Endothelial cell of umbilical vein (primary cell): ENCODE data around the gene C19orf33. TPM values are rescaled to one million over a fixed set of nuclear protein-coding genes. Genes with fewer than 3 reads are reported as not detected.

Experiments
- BruUV-seq: library from RNA; stranded (reverse); fragments of 400-500 nt; replicated peaks from 2 replicates; lab custom pipeline; 2021; lab: Mats Ljungman, UMichigan
- CTCF ChIA-PET: fragments of 300-600, 350-600 bp; sonication (Branson Sonifier 250); formaldehyde crosslinking; loops from one replicate; lab custom pipeline; 2021; ENCODE audit warnings: antibody characterized with exemption, inconsistent platforms; lab: Charles Lee
- POLR2A ChIA-PET: fragments of 300-600, 350-600 bp; sonication (Branson Sonifier 250); formaldehyde crosslinking; loops from one replicate; lab custom pipeline; 2021; ENCODE audit warnings: antibody characterized with exemption, inconsistent platforms; lab: Charles Lee
- DNase-seq: peaks from one replicate; pipeline ENCODE4 v3.0.0-alpha.2; 2011; ENCODE audit warnings: low read depth, low spot score
- FAIRE-seq: peaks from 2 replicates; lab custom pipeline; 2011; peaks lifted over from hg19 to GRCh38; lab: Jason Lieb, UNC
- H2AFZ ChIP-seq: 2 replicates; pipeline ENCODE4 v1.6.0; 2012; ENCODE audit warnings: low read depth, low read length, control low read depth, inconsistent platforms
- H3K27ac ChIP-seq: 2 replicates; pipeline ENCODE4 v1.5.1; 2011; ENCODE audit warnings: low read depth, mild to moderate bottlenecking, control low read depth, low read length, moderate library complexity; ENCODE audit not compliant: insufficient read depth
- H3K27me3 ChIP-seq, 2 experiments: 2 replicates each; pipeline versions ENCODE4 v1.6.0 to v1.6.1; 2011; ENCODE audit warnings: low read length in 2 of 2, mixed read lengths in 1 of 2; ENCODE audit not compliant: control insufficient read depth in 2 of 2, insufficient read depth in 2 of 2
- H3K36me3 ChIP-seq, 2 experiments: 2 replicates in 1 of 2; 3 replicates in 1 of 2; pipeline ENCODE4 v1.5.1; 2011; ENCODE audit warnings: low read length in 2 of 2, mild to moderate bottlenecking in 1 of 2, moderate library complexity in 1 of 2; ENCODE audit not compliant: control insufficient read depth in 2 of 2, insufficient read depth in 2 of 2; ENCODE audit errors: extremely low read depth in 1 of 2
- H3K4me1 ChIP-seq: 3 replicates; pipeline ENCODE4 v1.5.1; 2011; ENCODE audit warnings: mild to moderate bottlenecking, low read length; ENCODE audit not compliant: control insufficient read depth, insufficient read depth; ENCODE audit errors: extremely low read depth
- H3K4me2 ChIP-seq: 2 replicates; pipeline ENCODE4 v1.6.1; 2011; ENCODE audit warnings: low read length, control low read depth, mixed read lengths; ENCODE audit not compliant: insufficient read depth
- H3K4me3 ChIP-seq, 3 experiments: fragments of 200-600 bp in 1 of 3; sonication (generic), shearing (Covaris generic) in 1 of 3; replicated peaks in 1 of 3; 2 replicates each; pipeline ENCODE4 v1.5.1; 2011 to 2016; ENCODE audit warnings: control low read depth in 3 of 3, low read length in 3 of 3, mild to moderate bottlenecking in 2 of 3, inconsistent platforms in 1 of 3, low read depth in 1 of 3, moderate library complexity in 1 of 3; ENCODE audit not compliant: insufficient read depth in 1 of 3
- H3K79me2 ChIP-seq: 2 replicates; pipeline ENCODE4 v1.6.0; 2012; ENCODE audit warnings: low read length, inconsistent platforms; ENCODE audit not compliant: control insufficient read depth, insufficient read depth
- H3K9ac ChIP-seq: replicated peaks from 2 replicates; pipeline ENCODE3; 2011; ENCODE audit warnings: low read length, control low read depth; ENCODE audit not compliant: insufficient read depth; ENCODE audit errors: extremely low read depth
- H3K9me1 ChIP-seq: replicated peaks from 3 replicates; pipeline ENCODE4 v1.6.0; 2011; ENCODE audit warnings: mild to moderate bottlenecking, low read length; ENCODE audit not compliant: control insufficient read depth, insufficient read depth; ENCODE audit errors: extremely low read depth
- H3K9me3 ChIP-seq: replicated peaks from 2 replicates; pipeline ENCODE4 v1.5.1; 2012; ENCODE audit warnings: low read length, inconsistent platforms; ENCODE audit not compliant: control insufficient read depth, insufficient read depth
- H4K20me1 ChIP-seq: replicated peaks from 2 replicates; pipeline ENCODE3; 2011; ENCODE audit warnings: mild to moderate bottlenecking, low read length; ENCODE audit not compliant: control insufficient read depth, insufficient read depth; ENCODE audit errors: extremely low read depth
- CTCF ChIP-seq, 2 donors: IDR thresholded peaks; 1 replicate in 1 of 2; 2 replicates in 1 of 2; pipeline ENCODE4 v1.5.1; 2011; ENCODE audit warnings: low read length in 2 of 2, mild to moderate bottlenecking in 2 of 2, moderate library complexity in 2 of 2, control low read depth in 1 of 2, inconsistent platforms in 1 of 2, low read depth in 1 of 2; ENCODE audit not compliant: insufficient read depth in 1 of 2; ENCODE audit errors: extremely low read depth in 1 of 2
- EZH2 ChIP-seq: IDR thresholded peaks from 2 replicates; pipeline ENCODE4 v1.6.1; 2012; ENCODE audit warnings: borderline replicate concordance, low read depth, mild to moderate bottlenecking, moderate library complexity, low read length, inconsistent platforms; ENCODE audit not compliant: severe bottlenecking
- FOS ChIP-seq: IDR thresholded peaks from 2 replicates; pipeline ENCODE4 v1.6.1; 2011; ENCODE audit warnings: mild to moderate bottlenecking, low read length, moderate library complexity, borderline replicate concordance; ENCODE audit not compliant: insufficient read depth
- GATA2 ChIP-seq: IDR thresholded peaks from 2 replicates; pipeline ENCODE4 v1.7.0; 2011; ENCODE audit warnings: low read depth, mild to moderate bottlenecking, moderate library complexity, mixed read lengths, low read length; ENCODE audit not compliant: insufficient read length, insufficient read depth
- MAX ChIP-seq: IDR thresholded peaks from 2 replicates; pipeline ENCODE4 v1.6.1; 2011; ENCODE audit not compliant: insufficient read depth, insufficient read length
- MYC ChIP-seq: IDR thresholded peaks from one replicate; pipeline ENCODE4 v1.6.1; 2011; ENCODE audit warnings: mild to moderate bottlenecking, low read depth, low read length
- POLR2A ChIP-seq: IDR thresholded peaks from 2 replicates; pipeline ENCODE4 v1.6.1; 2012; ENCODE audit warnings: low read depth, mild to moderate bottlenecking, control low read depth, low read length
- POLR2AphosphoS5 ChIP-seq: IDR thresholded peaks from 2 replicates; pipeline ENCODE4 v1.6.1; 2012; ENCODE audit warnings: low read depth, mild to moderate bottlenecking, control low read depth, low read length, moderate library complexity; ENCODE audit not compliant: insufficient read depth
- dilution Hi-C: fragments of 300-500 bp; cut with MboI; formaldehyde crosslinking; loops from one replicate; pipeline ENCODE4 v1.15.0; 2019; ENCODE audit warnings: low sequenced_read_pairs; ENCODE audit not compliant: extremely low pct_ligation_motif_present
- intact Hi-C: fragments of 100-400 bp; cut with micrococcal nuclease; formaldehyde crosslinking; loops from one replicate; pipeline ENCODE4 v1.10.0; 2022
- polyA plus RNA-seq, 4 experiments: library from polyadenylated mRNA; depleted of rRNA in 3 of 4; stranded (reverse) in 3 of 4; unstranded in 1 of 4; fragments of >200 nt; gene quantifications; 2 replicates each; pipeline versions ENCODE4 v1.2.1 to v1.2.3, GENCODE V29; 2011 to 2012; ENCODE audit warnings: missing spikeins in 1 of 4
- total RNA-seq: library from RNA; stranded (reverse); gene quantifications from 2 replicates; pipeline ENCODE4 v1.2.3, GENCODE V29; 2021

The C19orf33 gene
- total and polyA plus RNA-seq, 2 donors (not counting 3 experiments of a cell fraction or from before 2014, with no cell fraction given): 4.3 to 34.1 TPM

GRCh38 chr19:38326591-38326990, 22.5 kb downstream of the C19orf33 start:
- DNase-seq (no peak), FAIRE-seq (no peak)
- H3K79me2 ChIP-seq: no peaks in the 10 kb centered on the region
- no peaks in the 10 kb centered on the region for H4K20me1 ChIP-seq
- H3K9ac ChIP-seq: no peak overlapping the region
- H3K36me3 ChIP-seq: peaks cover 0 to 20% of the 10 kb centered on the region in 2 experiments
- ChIA-PET CTCF (interaction anchor here (0.8 to 1.5 kb wide), 2 partner anchors 8 to 83 kb away, joined by 3 read pairs; no protein-coding TSS in a partner anchor), POLR2A (no interaction called here)
- no peak overlapping the region for H3K4me3 ChIP-seq
- H3K27ac ChIP-seq: no peak overlapping the region
- no peak overlapping the region for H3K4me2 ChIP-seq
- peaks cover 5% of the 10 kb centered on the region for H3K9me1 ChIP-seq
- no peaks in the 10 kb centered on the region for H3K9me3 ChIP-seq
- intact Hi-C loops: no loop called here
- TF ChIP-seq MAX (no peak), MYC (no peak), POLR2A (no peak), POLR2AphosphoS5 (no peak), CTCF (IDR thresholded peaks at IDR 0.05; ENCODE audit: extremely low read depth in 1 of 2, insufficient read depth in 1 of 2, low read depth in 1 of 2, low read length in 2 of 2) (no peak)
- no TSS peak for BruUV-seq
- H3K27me3 ChIP-seq: no peaks in the 10 kb centered on the region
- H2AFZ ChIP-seq: no peak overlapping the region
- H3K4me1 ChIP-seq: no peaks in the 10 kb centered on the region
- dilution Hi-C loops: no loop called here

- Histone ChIP-seq H2AFZ (no peak overlapping the region), H3K4me2 (no peak overlapping the region), H3K4me3 (no peak overlapping the region), H3K79me2 (no peaks in the 10 kb centered on the region), H3K27ac (no peak overlapping the region), H3K27me3 (no peaks in the 10 kb centered on the region), H4K20me1 (no peaks in the 10 kb centered on the region), H3K36me3 (peaks cover 0 to 20% of the 10 kb centered on the region in 2 experiments), H3K4me1 (no peaks in the 10 kb centered on the region), H3K9me3 (no peaks in the 10 kb centered on the region), H3K9me1 (no peaks in the 10 kb centered on the region), H3K9ac (no peak overlapping the region)
- POLR2A ChIA-PET: no interaction called here
- no peak for FAIRE-seq
- no TSS peak for BruUV-seq
- dilution Hi-C loops: no loop called here
- intact Hi-C loops: loop anchor here (10.0 kb wide), 1 partner anchor 185 kb away; no protein-coding TSS in a partner anchor
- CTCF ChIA-PET: interaction anchor here (1.2 to 1.3 kb wide), 2 partner anchors 86 to 427 kb away, joined by 3 to 8 read pairs; no protein-coding TSS in a partner anchor
- TF ChIP-seq POLR2AphosphoS5: no peak
- no peak for TF ChIP-seq FOS
- no peak for TF ChIP-seq EZH2
- no peak for TF ChIP-seq CTCF (IDR thresholded peaks at IDR 0.05; ENCODE audit: extremely low read depth in 1 of 2, insufficient read depth in 1 of 2, low read depth in 1 of 2, low read length in 2 of 2)
- TF ChIP-seq GATA2: no peak
- no peak for TF ChIP-seq POLR2A
- TF ChIP-seq MAX: no peak
- no peak for DNase-seq
Observed at GRCh38 chr19:38329651-38330050, 25.6 kb downstream of the C19orf33 start.
